HEK293T (cell line): ENCODE measurements around the gene SAMMSON.

Experiments used
- ARNT ChIP-seq: fragments of 450-650 bp; IDR thresholded peaks from 2 replicates; pipeline ENCODE4 v1.6.1; 2017; ENCODE audit warnings: mild to moderate bottlenecking
- FOXM1 ChIP-seq: fragments of 450-650 bp; IDR thresholded peaks from 2 replicates; pipeline ENCODE4 v1.6.1; 2017; ENCODE audit warnings: mild to moderate bottlenecking, borderline replicate concordance
- L3MBTL2 ChIP-seq: fragments of 450-650 bp; conservative IDR thresholded peaks from 2 replicates; pipeline ENCODE4 v1.6.1; 2016; ENCODE audit warnings: mild to moderate bottlenecking
- NFRKB ChIP-seq: fragments of 450-650 bp; IDR thresholded peaks from 2 replicates; pipeline ENCODE4 v1.6.1; 2016; ENCODE audit warnings: mild to moderate bottlenecking, moderate library complexity

DNA sequence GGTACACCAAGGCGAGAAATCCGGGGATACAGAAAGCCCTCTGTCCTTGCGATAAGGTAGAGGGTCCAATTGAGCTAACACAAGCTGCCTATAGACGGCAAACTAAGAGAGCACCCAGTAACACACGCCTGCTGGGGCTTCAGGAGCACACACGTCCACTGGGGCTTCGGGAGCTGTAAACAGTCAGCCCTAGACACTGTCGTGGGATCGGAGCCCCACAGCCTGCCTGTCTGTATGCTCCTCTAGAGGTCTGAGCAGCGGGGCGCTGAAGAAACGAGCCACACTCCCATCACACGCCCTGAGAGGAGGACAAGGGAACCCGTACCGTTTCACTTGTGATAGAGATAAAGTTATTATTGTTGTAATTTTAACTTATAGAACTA lies 486 bp downstream of the SAMMSON start:
- TF ChIP-seq ARNT: no peak
- no peak for TF ChIP-seq NFRKB
- no peak for TF ChIP-seq FOXM1
- TF ChIP-seq L3MBTL2: no peak
